Loucy (cell line): ENCODE data around the gene SAMD14.

Experiments used
- EZH2phosphoT487 ChIP-seq: fragments of 200-600 bp; IDR thresholded peaks from 2 replicates; pipeline ENCODE4 v1.6.1; 2018; ENCODE audit warnings: antibody characterized with exemption, mild to moderate bottlenecking, moderate library complexity, borderline replicate concordance
- TF ChIP-seq, protein P1 (sequence below): fragments of 200-600 bp; sonication (generic); conservative IDR thresholded peaks from 2 replicates; pipeline ENCODE4 v1.5.1; 2014; ENCODE audit warnings: mild to moderate bottlenecking, antibody characterized with exemption, low read length

DNA sequence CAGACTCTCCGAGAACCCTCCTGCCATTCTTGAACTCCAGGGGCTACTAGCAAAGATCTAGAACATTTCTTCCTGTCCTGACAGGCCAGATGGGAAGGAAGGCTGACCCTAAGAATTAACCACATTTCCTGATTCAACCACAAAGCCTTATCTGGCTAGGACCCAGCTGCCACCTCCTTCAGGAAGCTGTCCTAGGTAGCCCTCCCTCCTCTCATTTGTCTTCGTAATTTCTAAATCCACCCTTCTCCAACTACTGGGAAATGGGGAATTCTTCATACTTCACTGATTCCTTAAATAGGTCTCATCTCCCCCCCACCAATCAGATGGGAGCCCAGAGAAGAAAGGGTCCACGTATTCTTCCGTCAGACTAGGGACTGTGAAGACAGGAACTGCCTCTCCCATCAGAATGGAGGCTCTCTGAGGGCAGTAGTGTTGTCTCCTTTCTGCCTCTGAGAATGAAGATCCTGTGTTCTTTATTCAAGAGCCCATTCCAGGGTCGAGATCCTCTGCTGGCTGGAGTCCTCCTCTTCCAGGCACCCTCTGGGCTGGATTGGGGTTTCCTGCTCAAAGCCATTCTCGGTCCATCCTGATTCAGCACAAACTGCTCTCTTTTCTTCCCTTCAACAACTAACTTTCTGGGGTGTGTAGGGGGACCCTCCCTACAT, 2.1 kb downstream of the SAMD14 start:
- TF ChIP-seq, protein P1, sequence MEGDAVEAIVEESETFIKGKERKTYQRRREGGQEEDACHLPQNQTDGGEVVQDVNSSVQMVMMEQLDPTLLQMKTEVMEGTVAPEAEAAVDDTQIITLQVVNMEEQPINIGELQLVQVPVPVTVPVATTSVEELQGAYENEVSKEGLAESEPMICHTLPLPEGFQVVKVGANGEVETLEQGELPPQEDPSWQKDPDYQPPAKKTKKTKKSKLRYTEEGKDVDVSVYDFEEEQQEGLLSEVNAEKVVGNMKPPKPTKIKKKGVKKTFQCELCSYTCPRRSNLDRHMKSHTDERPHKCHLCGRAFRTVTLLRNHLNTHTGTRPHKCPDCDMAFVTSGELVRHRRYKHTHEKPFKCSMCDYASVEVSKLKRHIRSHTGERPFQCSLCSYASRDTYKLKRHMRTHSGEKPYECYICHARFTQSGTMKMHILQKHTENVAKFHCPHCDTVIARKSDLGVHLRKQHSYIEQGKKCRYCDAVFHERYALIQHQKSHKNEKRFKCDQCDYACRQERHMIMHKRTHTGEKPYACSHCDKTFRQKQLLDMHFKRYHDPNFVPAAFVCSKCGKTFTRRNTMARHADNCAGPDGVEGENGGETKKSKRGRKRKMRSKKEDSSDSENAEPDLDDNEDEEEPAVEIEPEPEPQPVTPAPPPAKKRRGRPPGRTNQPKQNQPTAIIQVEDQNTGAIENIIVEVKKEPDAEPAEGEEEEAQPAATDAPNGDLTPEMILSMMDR, result no peak
- TF ChIP-seq EZH2phosphoT487, result no peak
